ENCODE measurements around the gene WASHC2C.
"Not testable (repeated sequence)": the region's sequence is repeated elsewhere in the genome, so short reads cannot be mapped to it uniquely, and the experiment has no call there.

Gene WASHC2C

GRCh38 chr10:45757661-45758396, 30.8 kb downstream of the WASHC2C start:
- DNase-seq, result not testable (repeated sequence)

DNA sequence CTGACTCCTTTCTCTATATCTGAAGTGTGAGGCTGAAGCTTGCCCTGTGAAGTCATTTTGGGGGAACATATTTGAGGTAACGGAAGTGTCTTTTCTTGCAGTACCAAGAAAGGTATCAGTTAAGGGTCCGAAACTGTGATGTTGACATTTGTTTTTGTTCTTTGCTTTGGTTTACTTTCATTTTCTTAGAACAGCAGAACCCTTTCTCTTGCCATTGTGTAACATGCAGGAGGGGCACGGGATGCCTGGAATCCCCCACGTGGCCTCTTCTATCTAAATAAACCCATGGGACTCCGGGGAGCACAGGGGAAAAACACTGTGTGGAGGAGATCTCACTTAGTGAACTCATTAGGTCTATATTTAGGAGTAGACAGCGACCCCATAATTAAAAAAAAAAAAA, 34.6 kb downstream of the WASHC2C start:
- DNase-seq, result not testable (repeated sequence)

- not testable (repeated sequence) for DNase-seq
Measured at GRCh38 chr10:45763037-45763436, 36.0 kb downstream of the WASHC2C start.

DNA sequence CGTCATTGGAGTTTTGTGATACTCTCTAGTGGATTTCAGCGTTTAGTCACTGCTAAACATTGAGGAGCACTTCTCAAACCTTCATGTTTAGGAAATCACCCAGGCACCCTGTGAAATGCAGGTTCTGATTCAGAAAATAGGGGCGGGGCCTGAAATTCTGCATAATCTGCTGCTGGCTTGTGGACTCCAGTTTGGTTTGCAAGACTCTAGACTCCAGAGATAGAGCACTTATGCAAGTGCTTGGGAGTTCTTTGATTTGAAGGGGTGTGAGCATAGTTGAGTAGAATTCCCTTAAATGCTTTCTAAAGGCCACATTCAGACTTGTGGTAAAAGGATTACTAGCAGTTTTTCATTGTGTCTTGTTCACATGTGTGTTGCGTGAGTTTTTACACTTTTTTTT, 41.3 kb downstream of the WASHC2C start:
- DNase-seq, result not testable (repeated sequence)

- DNase-seq, result not testable (repeated sequence)
Measured at GRCh38 chr10:45771757-45772461, 44.8 kb downstream of the WASHC2C start.

- DNase-seq, result not testable (repeated sequence)
Measured at GRCh38 chr10:45786217-45786616, 59.2 kb downstream of the WASHC2C start.

DNA sequence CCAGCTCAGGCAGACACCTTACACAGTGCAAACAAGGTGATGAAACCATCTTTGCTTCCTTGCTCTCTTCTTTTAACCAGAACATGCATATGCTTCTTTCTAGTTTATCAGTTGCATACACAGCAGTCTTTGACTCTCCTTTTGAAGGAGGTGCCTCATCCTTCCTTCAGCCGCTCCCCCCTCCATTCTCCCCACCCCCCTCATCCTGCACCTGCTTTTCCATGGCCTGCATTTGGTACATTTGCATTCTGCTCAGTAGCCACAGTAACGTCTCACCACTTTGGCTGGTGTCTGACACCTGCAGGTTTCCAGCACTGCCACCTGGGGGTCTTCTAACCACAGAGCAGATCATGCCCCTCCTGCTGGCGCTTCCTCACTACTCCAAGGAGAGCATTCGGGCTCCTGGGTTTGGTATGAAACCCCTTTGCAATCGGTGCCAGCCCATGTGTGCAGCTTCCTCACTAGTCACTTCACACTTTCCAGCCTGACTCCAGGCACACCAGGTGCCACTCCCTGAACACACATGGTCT, 60.2 kb downstream of the WASHC2C start:
- not testable (repeated sequence) for DNase-seq

GRCh38 chr10:45789991-45790390, 62.9 kb downstream of the WASHC2C start:
- not testable (repeated sequence) for DNase-seq

DNA sequence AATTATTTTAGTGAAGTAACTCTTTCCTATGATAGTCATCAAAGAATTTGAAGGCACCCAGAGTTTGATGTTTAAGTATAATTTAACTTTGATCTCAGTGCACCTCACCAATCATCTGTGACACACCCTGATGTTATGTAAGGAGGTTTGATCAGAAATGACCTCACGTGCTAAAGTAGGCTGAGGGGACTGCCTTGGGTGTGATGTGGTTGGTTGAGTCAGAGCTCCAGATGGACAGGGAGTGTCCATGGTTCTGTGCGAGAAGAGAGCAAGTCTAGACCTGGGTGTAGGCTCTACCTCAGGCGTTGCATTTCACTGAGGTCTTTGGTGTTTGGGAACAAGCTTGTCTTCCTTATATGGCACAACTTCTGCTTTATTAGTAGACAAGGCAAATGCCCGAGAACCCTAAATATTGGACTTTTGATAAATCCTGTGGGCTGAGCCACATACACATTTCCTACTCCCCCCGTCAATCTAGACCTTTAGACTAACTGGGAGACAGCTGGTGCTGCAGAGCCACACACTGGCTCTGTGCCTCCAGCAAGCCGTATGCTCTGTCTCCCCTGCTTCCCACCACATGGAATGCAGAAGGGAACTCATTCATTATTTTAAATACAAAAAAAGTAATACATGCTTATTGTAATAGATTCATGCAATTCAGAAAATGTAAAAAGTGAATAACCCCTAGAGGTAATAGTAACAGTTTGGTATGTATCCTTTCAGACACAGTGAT, 63.8 kb downstream of the WASHC2C start:
- peak in 3 of 58 donors; percentile 2 to 12 (median 5) for DNase-seq

DNA sequence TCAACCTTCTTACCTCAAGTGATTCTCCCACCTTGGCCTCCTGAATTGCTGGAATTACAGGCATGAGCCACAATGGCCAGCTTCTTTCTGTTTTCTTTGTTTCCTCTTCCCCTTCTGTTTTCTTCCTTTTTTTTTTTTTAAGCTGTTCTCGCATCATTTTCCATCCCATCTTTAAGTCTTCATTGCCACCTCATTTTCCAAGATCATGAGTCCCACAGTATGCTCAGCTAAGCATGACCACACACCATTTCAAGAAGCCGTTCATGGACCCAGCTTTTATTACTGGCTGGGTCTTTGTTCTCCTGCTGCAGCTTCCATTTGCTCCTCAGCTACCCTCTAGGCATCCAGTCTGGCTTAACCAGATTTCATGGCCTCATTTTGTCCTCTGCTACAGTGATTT, 67.7 kb downstream of the WASHC2C start:
- not testable (repeated sequence) for DNase-seq

DNA sequence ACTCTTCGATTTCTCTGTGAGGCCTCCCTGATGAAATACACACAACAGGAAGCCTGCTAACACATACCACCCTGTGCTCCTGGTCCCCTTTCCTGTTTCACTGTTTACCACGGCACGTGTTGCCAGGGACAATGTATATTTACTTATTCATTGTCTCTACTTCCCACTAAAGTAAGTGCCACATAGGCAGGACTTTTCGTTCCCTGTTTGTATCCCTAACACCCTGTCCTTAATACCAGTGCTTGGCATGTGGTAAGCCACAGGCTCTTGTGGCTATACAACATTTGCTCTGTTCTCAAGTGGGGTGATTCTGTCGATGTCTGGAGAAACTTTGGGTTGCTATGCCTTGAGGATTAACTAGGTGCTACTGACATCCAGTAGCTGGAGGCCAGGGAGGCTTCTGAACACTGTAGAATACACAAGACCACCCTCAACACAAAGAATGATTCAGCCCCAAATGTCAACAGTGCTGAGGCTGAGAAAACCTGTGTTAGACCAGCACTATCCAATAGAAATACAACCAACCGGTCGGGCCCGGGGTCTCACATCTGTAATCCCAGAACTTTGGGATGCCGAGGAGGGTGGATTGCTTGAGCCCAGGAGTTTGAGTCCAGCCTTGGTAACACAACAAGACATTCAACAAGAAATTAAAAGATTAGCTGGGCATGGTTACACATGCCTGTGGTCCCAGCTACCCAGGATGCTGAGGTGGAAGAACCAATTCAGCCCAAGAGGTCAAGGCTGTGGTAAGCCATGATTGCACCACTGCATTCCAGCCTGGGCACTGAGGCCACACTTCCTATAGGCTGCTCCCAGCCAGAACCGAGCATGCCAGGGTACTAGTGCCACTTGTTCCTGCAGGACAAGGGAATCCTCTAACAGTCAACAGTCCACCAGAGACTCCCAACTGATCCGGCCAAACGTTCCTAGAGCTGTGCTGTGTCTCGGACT, 76.3 kb downstream of the WASHC2C start:
- not testable (repeated sequence) for DNase-seq

DNA sequence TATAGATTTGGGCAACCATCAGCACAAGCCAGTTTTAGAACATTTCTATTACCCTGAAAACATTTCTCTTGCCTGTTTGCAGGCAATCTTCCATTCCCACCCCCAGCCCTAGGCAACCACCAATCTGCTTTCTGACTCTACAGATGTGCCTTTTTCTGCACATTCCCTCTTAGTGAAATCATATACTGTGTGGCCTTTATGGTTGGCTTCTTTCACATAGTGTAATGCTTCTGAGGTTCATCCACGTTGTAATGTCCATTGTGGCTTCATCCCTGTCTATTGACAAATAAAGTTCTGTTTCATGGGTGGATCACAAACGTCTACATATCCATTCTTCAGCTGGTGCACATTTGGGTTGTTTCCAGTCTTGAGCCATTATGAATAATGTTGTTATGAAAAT, 77.9 kb downstream of the WASHC2C start:
- DNase-seq, result not testable (repeated sequence)

- no peak for DNase-seq
Measured at GRCh38 chr10:45809837-45810236, 82.8 kb downstream of the WASHC2C start.

- no peak for DNase-seq
Measured at GRCh38 chr10:45811075-45811474, 84.0 kb downstream of the WASHC2C start.

GRCh38 chr10:45812959-45813358, 85.9 kb downstream of the WASHC2C start:
- DNase-seq, result not testable (repeated sequence)

- not testable (repeated sequence) for DNase-seq
Measured at GRCh38 chr10:45814146-45814545, 87.1 kb downstream of the WASHC2C start.

GRCh38 chr10:45817130-45817859, 90.2 kb downstream of the WASHC2C start:
- DNase-seq, result no peak

- no peak for DNase-seq
Measured at GRCh38 chr10:45817912-45818311, 90.8 kb downstream of the WASHC2C start.

- DNase-seq, result no peak
Measured at GRCh38 chr10:45819552-45819951, 92.5 kb downstream of the WASHC2C start.
